ENCODE measurements around the gene EHBP1. TPM values are rescaled to one million over a fixed set of nuclear protein-coding genes. Genes with fewer than 3 reads are reported as not detected.

The EHBP1 gene
- total and polyA plus RNA-seq, 2 experiments from 2014 or later: 27.2 to 47.9 TPM

DNA sequence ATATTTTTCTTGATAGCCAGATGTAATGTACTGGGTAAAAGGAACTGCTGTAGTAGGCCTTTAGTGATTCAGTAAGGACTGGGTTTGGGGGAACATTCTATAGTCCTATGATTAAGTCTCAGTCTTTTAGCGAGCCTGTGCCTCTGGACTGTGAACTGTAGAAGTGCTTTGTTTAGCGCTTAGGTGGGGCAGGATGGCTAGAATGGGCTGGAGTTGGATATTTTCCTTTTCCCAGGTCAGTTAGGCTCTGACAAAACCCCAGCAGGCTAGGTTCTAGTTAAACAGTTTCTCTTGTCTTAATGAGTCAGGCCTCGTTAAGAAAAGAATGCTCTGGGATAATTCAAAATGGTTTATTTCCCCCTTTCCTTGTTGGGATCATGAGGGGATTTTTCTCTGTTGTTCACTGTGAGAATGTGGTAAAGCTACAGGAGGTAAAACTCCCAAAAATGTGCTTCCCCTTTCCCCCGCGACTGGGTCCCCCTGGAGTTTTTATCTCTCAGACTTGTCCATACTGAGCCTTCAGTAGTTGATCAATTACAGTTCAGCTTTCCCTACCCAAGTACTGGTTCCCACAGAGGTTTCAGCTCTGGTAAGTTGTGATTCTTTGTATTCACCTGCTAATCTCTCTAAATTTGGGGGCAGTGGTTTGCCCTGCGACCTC is 31.5 kb downstream of the EHBP1 start:
- no peak overlapping the region for H3K4me3 ChIP-seq
- Mint-ChIP-seq H3K9me3 (peaks cover 9% of the 10 kb centered on the region), H3K4me1 (peaks cover 37% of the 10 kb centered on the region), H3K36me3 (ENCODE audit: low read depth) (peaks cover 7% of the 10 kb centered on the region), H3K27me3 (ENCODE audit: insufficient read depth, low read depth, poor library complexity) (no peaks in the 10 kb centered on the region), H3K4me3 (peak overlapping the region; percentile 4; the same call in 1 of the 3 replicates), H3K27ac (peak overlapping the region; percentile 96)
- H2AFZ ChIP-seq: no peak overlapping the region
- no peaks in the 10 kb centered on the region for H3K9me2 ChIP-seq (ENCODE audit: insufficient read depth)
- peak overlapping the region; percentile 56; the same call in 1 of the 2 replicates for H3K4me2 ChIP-seq
- no peaks in the 10 kb centered on the region for H3F3A ChIP-seq (replicated peaks; ENCODE audit: low read depth)
- TF ChIP-seq, protein P1, sequence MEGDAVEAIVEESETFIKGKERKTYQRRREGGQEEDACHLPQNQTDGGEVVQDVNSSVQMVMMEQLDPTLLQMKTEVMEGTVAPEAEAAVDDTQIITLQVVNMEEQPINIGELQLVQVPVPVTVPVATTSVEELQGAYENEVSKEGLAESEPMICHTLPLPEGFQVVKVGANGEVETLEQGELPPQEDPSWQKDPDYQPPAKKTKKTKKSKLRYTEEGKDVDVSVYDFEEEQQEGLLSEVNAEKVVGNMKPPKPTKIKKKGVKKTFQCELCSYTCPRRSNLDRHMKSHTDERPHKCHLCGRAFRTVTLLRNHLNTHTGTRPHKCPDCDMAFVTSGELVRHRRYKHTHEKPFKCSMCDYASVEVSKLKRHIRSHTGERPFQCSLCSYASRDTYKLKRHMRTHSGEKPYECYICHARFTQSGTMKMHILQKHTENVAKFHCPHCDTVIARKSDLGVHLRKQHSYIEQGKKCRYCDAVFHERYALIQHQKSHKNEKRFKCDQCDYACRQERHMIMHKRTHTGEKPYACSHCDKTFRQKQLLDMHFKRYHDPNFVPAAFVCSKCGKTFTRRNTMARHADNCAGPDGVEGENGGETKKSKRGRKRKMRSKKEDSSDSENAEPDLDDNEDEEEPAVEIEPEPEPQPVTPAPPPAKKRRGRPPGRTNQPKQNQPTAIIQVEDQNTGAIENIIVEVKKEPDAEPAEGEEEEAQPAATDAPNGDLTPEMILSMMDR (conservative IDR thresholded peaks at IDR 0.05; ENCODE audit: low read depth in 2 of 2): no peak
- TF ChIP-seq ZNF114 (CRISPR knock-in tag; IDR thresholded peaks at IDR 0.05) (no peak), JUNB (IDR thresholded peaks at IDR 0.05; ENCODE audit: unreplicated experiment) (no peak), NANOG (IDR thresholded peaks at IDR 0.05; ENCODE audit: borderline replicate concordance) (no peak), CREB1 (CRISPR knock-in tag; IDR thresholded peaks at IDR 0.05; ENCODE audit: low read depth) (no peak), POLR2AphosphoS5 (IDR thresholded peaks at IDR 0.05; ENCODE audit: low read depth) (no peak), EZH2phosphoT487 (IDR thresholded peaks at IDR 0.05; ENCODE audit: unreplicated experiment) (no peak), ZNF331 (CRISPR knock-in tag; IDR thresholded peaks at IDR 0.05; ENCODE audit: low read depth) (no peak), STAT1 (IDR thresholded peaks at IDR 0.05; ENCODE audit: unreplicated experiment) (no peak), EZH2 (IDR thresholded peaks at IDR 0.05; ENCODE audit: low read depth, unreplicated experiment) (no peak)
- TF ChIP-seq, protein P2, sequence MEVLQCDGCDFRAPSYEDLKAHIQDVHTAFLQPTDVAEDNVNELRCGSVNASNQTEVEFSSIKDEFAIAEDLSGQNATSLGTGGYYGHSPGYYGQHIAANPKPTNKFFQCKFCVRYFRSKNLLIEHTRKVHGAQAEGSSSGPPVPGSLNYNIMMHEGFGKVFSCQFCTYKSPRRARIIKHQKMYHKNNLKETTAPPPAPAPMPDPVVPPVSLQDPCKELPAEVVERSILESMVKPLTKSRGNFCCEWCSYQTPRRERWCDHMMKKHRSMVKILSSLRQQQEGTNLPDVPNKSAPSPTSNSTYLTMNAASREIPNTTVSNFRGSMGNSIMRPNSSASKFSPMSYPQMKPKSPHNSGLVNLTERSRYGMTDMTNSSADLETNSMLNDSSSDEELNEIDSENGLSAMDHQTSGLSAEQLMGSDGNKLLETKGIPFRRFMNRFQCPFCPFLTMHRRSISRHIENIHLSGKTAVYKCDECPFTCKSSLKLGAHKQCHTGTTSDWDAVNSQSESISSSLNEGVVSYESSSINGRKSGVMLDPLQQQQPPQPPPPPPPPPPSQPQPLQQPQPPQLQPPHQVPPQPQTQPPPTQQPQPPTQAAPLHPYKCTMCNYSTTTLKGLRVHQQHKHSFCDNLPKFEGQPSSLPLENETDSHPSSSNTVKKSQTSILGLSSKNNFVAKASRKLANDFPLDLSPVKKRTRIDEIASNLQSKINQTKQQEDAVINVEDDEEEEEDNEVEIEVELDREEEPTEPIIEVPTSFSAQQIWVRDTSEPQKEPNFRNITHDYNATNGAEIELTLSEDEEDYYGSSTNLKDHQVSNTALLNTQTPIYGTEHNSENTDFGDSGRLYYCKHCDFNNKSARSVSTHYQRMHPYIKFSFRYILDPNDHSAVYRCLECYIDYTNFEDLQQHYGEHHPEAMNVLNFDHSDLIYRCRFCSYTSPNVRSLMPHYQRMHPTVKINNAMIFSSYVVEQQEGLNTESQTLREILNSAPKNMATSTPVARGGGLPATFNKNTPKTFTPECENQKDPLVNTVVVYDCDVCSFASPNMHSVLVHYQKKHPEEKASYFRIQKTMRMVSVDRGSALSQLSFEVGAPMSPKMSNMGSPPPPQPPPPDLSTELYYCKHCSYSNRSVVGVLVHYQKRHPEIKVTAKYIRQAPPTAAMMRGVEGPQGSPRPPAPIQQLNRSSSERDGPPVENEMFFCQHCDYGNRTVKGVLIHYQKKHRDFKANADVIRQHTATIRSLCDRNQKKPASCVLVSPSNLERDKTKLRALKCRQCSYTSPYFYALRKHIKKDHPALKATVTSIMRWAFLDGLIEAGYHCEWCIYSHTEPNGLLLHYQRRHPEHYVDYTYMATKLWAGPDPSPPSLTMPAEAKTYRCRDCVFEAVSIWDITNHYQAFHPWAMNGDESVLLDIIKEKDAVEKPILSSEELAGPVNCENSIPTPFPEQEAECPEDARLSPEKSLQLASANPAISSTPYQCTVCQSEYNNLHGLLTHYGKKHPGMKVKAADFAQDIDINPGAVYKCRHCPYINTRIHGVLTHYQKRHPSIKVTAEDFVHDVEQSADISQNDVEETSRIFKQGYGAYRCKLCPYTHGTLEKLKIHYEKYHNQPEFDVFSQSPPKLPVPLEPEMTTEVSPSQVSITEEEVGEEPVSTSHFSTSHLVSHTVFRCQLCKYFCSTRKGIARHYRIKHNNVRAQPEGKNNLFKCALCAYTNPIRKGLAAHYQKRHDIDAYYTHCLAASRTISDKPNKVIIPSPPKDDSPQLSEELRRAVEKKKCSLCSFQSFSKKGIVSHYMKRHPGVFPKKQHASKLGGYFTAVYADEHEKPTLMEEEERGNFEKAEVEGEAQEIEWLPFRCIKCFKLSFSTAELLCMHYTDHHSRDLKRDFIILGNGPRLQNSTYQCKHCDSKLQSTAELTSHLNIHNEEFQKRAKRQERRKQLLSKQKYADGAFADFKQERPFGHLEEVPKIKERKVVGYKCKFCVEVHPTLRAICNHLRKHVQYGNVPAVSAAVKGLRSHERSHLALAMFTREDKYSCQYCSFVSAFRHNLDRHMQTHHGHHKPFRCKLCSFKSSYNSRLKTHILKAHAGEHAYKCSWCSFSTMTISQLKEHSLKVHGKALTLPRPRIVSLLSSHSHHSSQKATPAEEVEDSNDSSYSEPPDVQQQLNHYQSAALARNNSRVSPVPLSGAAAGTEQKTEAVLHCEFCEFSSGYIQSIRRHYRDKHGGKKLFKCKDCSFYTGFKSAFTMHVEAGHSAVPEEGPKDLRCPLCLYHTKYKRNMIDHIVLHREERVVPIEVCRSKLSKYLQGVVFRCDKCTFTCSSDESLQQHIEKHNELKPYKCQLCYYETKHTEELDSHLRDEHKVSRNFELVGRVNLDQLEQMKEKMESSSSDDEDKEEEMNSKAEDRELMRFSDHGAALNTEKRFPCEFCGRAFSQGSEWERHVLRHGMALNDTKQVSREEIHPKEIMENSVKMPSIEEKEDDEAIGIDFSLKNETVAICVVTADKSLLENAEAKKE (CRISPR knock-in tag; IDR thresholded peaks at IDR 0.05): no peak
- TF ChIP-seq, protein P3, sequence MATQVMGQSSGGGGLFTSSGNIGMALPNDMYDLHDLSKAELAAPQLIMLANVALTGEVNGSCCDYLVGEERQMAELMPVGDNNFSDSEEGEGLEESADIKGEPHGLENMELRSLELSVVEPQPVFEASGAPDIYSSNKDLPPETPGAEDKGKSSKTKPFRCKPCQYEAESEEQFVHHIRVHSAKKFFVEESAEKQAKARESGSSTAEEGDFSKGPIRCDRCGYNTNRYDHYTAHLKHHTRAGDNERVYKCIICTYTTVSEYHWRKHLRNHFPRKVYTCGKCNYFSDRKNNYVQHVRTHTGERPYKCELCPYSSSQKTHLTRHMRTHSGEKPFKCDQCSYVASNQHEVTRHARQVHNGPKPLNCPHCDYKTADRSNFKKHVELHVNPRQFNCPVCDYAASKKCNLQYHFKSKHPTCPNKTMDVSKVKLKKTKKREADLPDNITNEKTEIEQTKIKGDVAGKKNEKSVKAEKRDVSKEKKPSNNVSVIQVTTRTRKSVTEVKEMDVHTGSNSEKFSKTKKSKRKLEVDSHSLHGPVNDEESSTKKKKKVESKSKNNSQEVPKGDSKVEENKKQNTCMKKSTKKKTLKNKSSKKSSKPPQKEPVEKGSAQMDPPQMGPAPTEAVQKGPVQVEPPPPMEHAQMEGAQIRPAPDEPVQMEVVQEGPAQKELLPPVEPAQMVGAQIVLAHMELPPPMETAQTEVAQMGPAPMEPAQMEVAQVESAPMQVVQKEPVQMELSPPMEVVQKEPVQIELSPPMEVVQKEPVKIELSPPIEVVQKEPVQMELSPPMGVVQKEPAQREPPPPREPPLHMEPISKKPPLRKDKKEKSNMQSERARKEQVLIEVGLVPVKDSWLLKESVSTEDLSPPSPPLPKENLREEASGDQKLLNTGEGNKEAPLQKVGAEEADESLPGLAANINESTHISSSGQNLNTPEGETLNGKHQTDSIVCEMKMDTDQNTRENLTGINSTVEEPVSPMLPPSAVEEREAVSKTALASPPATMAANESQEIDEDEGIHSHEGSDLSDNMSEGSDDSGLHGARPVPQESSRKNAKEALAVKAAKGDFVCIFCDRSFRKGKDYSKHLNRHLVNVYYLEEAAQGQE (IDR thresholded peaks at IDR 0.05; ENCODE audit: unreplicated experiment): no peak
- TF ChIP-seq, protein P4, sequence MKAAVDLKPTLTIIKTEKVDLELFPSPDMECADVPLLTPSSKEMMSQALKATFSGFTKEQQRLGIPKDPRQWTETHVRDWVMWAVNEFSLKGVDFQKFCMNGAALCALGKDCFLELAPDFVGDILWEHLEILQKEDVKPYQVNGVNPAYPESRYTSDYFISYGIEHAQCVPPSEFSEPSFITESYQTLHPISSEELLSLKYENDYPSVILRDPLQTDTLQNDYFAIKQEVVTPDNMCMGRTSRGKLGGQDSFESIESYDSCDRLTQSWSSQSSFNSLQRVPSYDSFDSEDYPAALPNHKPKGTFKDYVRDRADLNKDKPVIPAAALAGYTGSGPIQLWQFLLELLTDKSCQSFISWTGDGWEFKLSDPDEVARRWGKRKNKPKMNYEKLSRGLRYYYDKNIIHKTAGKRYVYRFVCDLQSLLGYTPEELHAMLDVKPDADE (IDR thresholded peaks at IDR 0.05): no peak
- H3K27ac ChIP-seq (ENCODE audit: low read depth): peak overlapping the region; percentile 75
- ATAC-seq: peak; percentile 80
- H3K36me3 ChIP-seq (ENCODE audit: insufficient read depth): no peaks in the 10 kb centered on the region
- no peaks in the 10 kb centered on the region for H4K20me1 ChIP-seq (replicated peaks; ENCODE audit: insufficient read depth)
- H3K27me3 ChIP-seq (ENCODE audit: insufficient read depth): no peaks in the 10 kb centered on the region
- peaks cover 44% of the 10 kb centered on the region for H3K4me1 ChIP-seq (ENCODE audit: insufficient read depth)
- H3K79me2 ChIP-seq (replicated peaks; ENCODE audit: insufficient read depth): peaks cover 97% of the 10 kb centered on the region
- peak; percentile 42 for DNase-seq (ENCODE audit: low spot score)

Measured in GM23338 (cell line).